Heart right ventricle (tissue), 16 donors: ENCODE measurements around the gene PRDM11. TPM values are rescaled to one million over a fixed set of nuclear protein-coding genes. Genes with fewer than 3 reads are reported as not detected.

ENCODE experiments used
- ATAC-seq, 8 donors: fragments of 200-7000 bp; cut with Tn5 transposase; one replicate each; pipeline ENCODE4 v1.9.1; 2020; ENCODE audit warnings: mild to moderate bottlenecking in 8 of 8, moderate library complexity in 8 of 8, moderate number of reproducible peaks in 1 of 8
- DNase-seq, 2 donors: peaks; one replicate each; pipeline ENCODE4 v3.0.0-alpha.2; 2020
- H3K27ac ChIP-seq, 10 donors: fragments of 200-600 bp; sonication (generic) in 2 of 10; one replicate each; pipeline versions ENCODE4 v1.5.0 to v1.8.0; 2020 to 2022; ENCODE audit warnings: mild to moderate bottlenecking in 3 of 10
- H3K27me3 ChIP-seq, 7 donors: fragments of 200-600 bp; one replicate each; pipeline ENCODE4 v1.8.0; 2021 to 2022; ENCODE audit warnings: mild to moderate bottlenecking in 2 of 7
- H3K36me3 ChIP-seq, 9 donors: fragments of 200-600 bp; sonication (generic) in 1 of 9; one replicate each; pipeline versions ENCODE4 v1.5.0 to v1.8.0; 2020 to 2022; ENCODE audit warnings: mild to moderate bottlenecking in 2 of 9
- H3K4me1 ChIP-seq, 9 donors: fragments of 200-600 bp; sonication (generic) in 1 of 9; one replicate each; pipeline versions ENCODE4 v1.5.0 to v1.8.0; 2020 to 2022; ENCODE audit warnings: mild to moderate bottlenecking in 4 of 9
- H3K4me3 ChIP-seq, 10 donors: fragments of 200-600 bp; sonication (generic) in 2 of 10; one replicate each; pipeline versions ENCODE4 v1.5.0 to v1.8.0; 2020 to 2022; ENCODE audit warnings: mild to moderate bottlenecking in 7 of 10, moderate library complexity in 2 of 10
- H3K9me3 ChIP-seq, 11 donors: fragments of 200-600 bp in 10 of 11; sonication (generic) in 2 of 11; one replicate each; pipeline versions ENCODE4 v1.5.0 to v1.8.0; 2013 to 2022; ENCODE audit warnings: mild to moderate bottlenecking in 2 of 11, control low read depth in 1 of 11, moderate library complexity in 1 of 11
- WGBS, 2 donors: extraction: QIAGEN DNeasy Blood & Tissue Kit; methylation state at CpG; one replicate each; pipeline ENCODE4 v1.1.7; 2013; ENCODE audit warnings: inconsistent platforms in 1 of 2; 5-methylcytosine and 5-hydroxymethylcytosine counted together
- intact Hi-C, 10 donors: fragments of 100-400 bp; cut with DNase I; formaldehyde crosslinking; loops; one replicate each; pipeline versions ENCODE4 v1.11.1 to v1.14.2; 2022
- polyA plus RNA-seq, 2 donors: library from polyadenylated mRNA; stranded (reverse); fragments of 200-250 nt; gene quantifications; one replicate each; pipeline ENCODE4 v1.2.3, GENCODE V29; 2013
- total RNA-seq, 10 donors: library from RNA; stranded (reverse); fragmentation: NEBNext Ultra II Directional in 3 of 10; extraction: Animal tissue kit (Norgen Biotek cat#: 25700) in 3 of 10; gene quantifications; one replicate each; pipeline versions ENCODE4 v1.2.1 to v1.2.4, GENCODE V29; 2021 to 2023
- TF ChIP-seq, protein P1 (sequence below), 9 donors: fragments of 200-600 bp; sonication (generic) in 2 of 9; IDR thresholded peaks; one replicate each; pipeline versions ENCODE4 v1.5.0 to v1.8.0; 2021 to 2022; ENCODE audit warnings: antibody characterized with exemption in 9 of 9, mild to moderate bottlenecking in 5 of 9, moderate library complexity in 1 of 9
- donor health status: Arrhythmogenic right ventricular cardiomyopathy.
- donor health status: ischemic (EF 13 %, LVEDD 7.1; RV severe dilation, severe dysfunction).
- donor health status: healthy with polysubstance abuse.
- donor health status: DM: no; HTN: yes; CAD: no.
- donor health status: DM: no; HTN: no; CAD: no.
- donor health status: ischemic (EF 25% LVEDD 6.9; RV normal size, moderate dysfunction).
- donor health status: ischemic (EF 25% LVEDD 5.7; RV mildly dilated, moderate dysfunction).
- donor health status: healthy.
- donor health status: DM: yes; HTN: yes; CAD: no.
- donor health status: Ischemic cardiomyopathy.
- donor health status: ischemic (EF 35%, LVEDD 5.7; RV mildly dilated, moderate dysfunction).
- donor health status: nonischemic (EF 11% LVEDD 7.7; RV severe dilation, severe dysfunction).
- donor health status: DM: yes; HTN: yes; CAD: no.
- donor health status: PGD.
- donor health status: ischemic (EF 29% LVEDD 5.4; RV normal size, mild dysfunction).
- donor health status: nonischemic (EF 23%, LVEDD 6.1; RV moderate dilation, normal function).

PRDM11 gene
- total and polyA plus RNA-seq, 12 donors, result 4.6 to 22.0 (median 14.8) TPM

- DNase-seq (no peak), ATAC-seq (no peak)
- Histone ChIP-seq H3K27ac (no peak overlapping the region), H3K9me3 (no peaks in the 10 kb centered on the region), H3K4me3 (no peak overlapping the region), H3K4me1 (peaks cover 8 to 57% (median 28%) of the 10 kb centered on the region in 9 donors), H3K27me3 (peaks cover 0 to 14% (median 0%) of the 10 kb centered on the region in 7 donors), H3K36me3 (no peaks in the 10 kb centered on the region)
- TF ChIP-seq, protein P1, sequence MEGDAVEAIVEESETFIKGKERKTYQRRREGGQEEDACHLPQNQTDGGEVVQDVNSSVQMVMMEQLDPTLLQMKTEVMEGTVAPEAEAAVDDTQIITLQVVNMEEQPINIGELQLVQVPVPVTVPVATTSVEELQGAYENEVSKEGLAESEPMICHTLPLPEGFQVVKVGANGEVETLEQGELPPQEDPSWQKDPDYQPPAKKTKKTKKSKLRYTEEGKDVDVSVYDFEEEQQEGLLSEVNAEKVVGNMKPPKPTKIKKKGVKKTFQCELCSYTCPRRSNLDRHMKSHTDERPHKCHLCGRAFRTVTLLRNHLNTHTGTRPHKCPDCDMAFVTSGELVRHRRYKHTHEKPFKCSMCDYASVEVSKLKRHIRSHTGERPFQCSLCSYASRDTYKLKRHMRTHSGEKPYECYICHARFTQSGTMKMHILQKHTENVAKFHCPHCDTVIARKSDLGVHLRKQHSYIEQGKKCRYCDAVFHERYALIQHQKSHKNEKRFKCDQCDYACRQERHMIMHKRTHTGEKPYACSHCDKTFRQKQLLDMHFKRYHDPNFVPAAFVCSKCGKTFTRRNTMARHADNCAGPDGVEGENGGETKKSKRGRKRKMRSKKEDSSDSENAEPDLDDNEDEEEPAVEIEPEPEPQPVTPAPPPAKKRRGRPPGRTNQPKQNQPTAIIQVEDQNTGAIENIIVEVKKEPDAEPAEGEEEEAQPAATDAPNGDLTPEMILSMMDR (IDR thresholded peaks at IDR 0.05), result no peak
- WGBS, 2 donors, result 85 to 87% methylated on average over 8 of the region's 8 CpGs
- intact Hi-C loops, result loop anchor here in 7 of 10 donors (5.0 kb wide), 2 partner anchors 33 to 63 kb away; no protein-coding TSS in a partner anchor
Measured at GRCh38 chr11:45149483-45150056, 3.1 kb downstream of the PRDM11 start.

DNA sequence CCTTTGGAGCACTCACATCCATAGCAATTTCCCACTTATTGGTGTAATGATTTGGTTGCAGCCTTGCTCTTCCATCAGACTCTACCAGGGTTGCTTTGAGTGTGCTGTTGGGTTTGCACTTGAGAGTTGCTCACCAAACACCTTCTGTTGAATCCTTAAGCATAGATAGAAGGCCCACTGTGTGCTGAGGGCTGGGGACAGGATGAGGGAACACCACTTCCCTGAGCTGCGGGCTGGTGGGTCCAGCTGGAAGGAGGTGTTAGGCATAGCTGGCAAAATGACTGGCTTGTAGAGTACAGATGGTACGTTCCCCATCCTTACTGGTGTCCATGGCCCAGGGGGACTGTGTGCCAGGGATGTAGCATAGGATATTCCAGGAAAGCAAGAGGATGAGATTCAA, 3.9 kb downstream of the PRDM11 start:
- Histone ChIP-seq H3K27me3 (peaks cover 0 to 7% (median 0%) of the 10 kb centered on the region in 7 donors), H3K27ac (no peak overlapping the region), H3K36me3 (no peaks in the 10 kb centered on the region), H3K9me3 (no peaks in the 10 kb centered on the region), H3K4me3 (no peak overlapping the region), H3K4me1 (peaks cover 15 to 60% (median 34%) of the 10 kb centered on the region in 9 donors)
- WGBS, 2 donors, result 88 to 96% methylated on average over 2 of the region's 2 CpGs
- intact Hi-C loops, result no loop called here
- ATAC-seq (no peak), DNase-seq (no peak)
- TF ChIP-seq, protein P1 (IDR thresholded peaks at IDR 0.05), result no peak

- H3K36me3 ChIP-seq, result no peaks in the 10 kb centered on the region
- 88 to 89% methylated on average over 4 of the region's 4 CpGs for WGBS, 2 donors
- H3K4me1 ChIP-seq, result peaks cover 15 to 60% (median 34%) of the 10 kb centered on the region in 9 donors
- TF ChIP-seq, protein P1 (IDR thresholded peaks at IDR 0.05), result no peak
- peaks cover 0 to under 1% (median 0%) of the 10 kb centered on the region in 7 donors for H3K27me3 ChIP-seq
- DNase-seq (no peak), ATAC-seq (no peak)
- H3K27ac ChIP-seq, result no peak overlapping the region
- H3K9me3 ChIP-seq, result no peaks in the 10 kb centered on the region
- no peak overlapping the region for H3K4me3 ChIP-seq
- intact Hi-C loops, result no loop called here
Measured at GRCh38 chr11:45150943-45151342, 4.5 kb downstream of the PRDM11 start.

- TF ChIP-seq, protein P1 (IDR thresholded peaks at IDR 0.05), result no peak
- intact Hi-C loops, result no loop called here
- H3K27me3 ChIP-seq, result no peaks in the 10 kb centered on the region
- DNase-seq (no peak), ATAC-seq (no peak)
- 82 to 90% methylated on average over 6 of the region's 6 CpGs for WGBS, 2 donors
- H3K27ac ChIP-seq, result no peak overlapping the region
- H3K4me3 ChIP-seq, result no peak overlapping the region
- peaks cover 15 to 62% (median 36%) of the 10 kb centered on the region in 9 donors for H3K4me1 ChIP-seq
- no peaks in the 10 kb centered on the region for H3K9me3 ChIP-seq
- no peaks in the 10 kb centered on the region for H3K36me3 ChIP-seq
Measured at GRCh38 chr11:45151362-45151982, 5.0 kb downstream of the PRDM11 start.
